SU-DHL-6 (cell line): ENCODE measurements around the gene SIAH2.

Experiments
- H2AFZ ChIP-seq: fragments of 200-600 bp; sonication (generic); 2 replicates; pipeline ENCODE4 v1.6.1; 2014; ENCODE audit warnings: low read depth, mild to moderate bottlenecking, moderate library complexity, mixed read lengths, antibody characterized with exemption, low read length; ENCODE audit not compliant: severe bottlenecking
- H3F3A ChIP-seq: fragments of 200-600 bp; shearing (Covaris generic); 2 replicates; pipeline ENCODE4 v1.6.0; 2016; ENCODE audit warnings: antibody characterized with exemption, mild to moderate bottlenecking; ENCODE audit not compliant: insufficient read depth
- H3K27ac ChIP-seq: fragments of 200-600 bp; sonication (generic); 2 replicates; pipeline ENCODE4 v1.5.1; 2016; ENCODE audit warnings: low read depth, mild to moderate bottlenecking, low read length, moderate library complexity, mixed read lengths
- H3K27me3 ChIP-seq: fragments of 200-600 bp; sonication (generic), shearing (Covaris generic); 2 replicates; pipeline ENCODE4 v1.6.0; 2014; ENCODE audit warnings: mild to moderate bottlenecking, low read length
- H3K36me3 ChIP-seq: fragments of 200-600 bp; sonication (generic); 2 replicates; pipeline ENCODE4 v1.6.1; 2014; ENCODE audit warnings: mild to moderate bottlenecking, low read length, mixed read lengths
- H3K4me2 ChIP-seq: fragments of 300-600, 200-600 bp; shearing (Covaris generic), sonication (generic); 2 replicates; pipeline ENCODE4 v1.6.0; 2014; ENCODE audit warnings: low read length, low read depth, mild to moderate bottlenecking; ENCODE audit not compliant: poor library complexity, severe bottlenecking
- H3K4me3 ChIP-seq: fragments of 200-600 bp; sonication (generic); 2 replicates; pipeline ENCODE4 v1.5.1; 2014; ENCODE audit warnings: antibody characterized with exemption, low read length, mild to moderate bottlenecking, mixed read lengths; ENCODE audit not compliant: insufficient read depth, poor library complexity, severe bottlenecking
- H3K79me2 ChIP-seq: fragments of 200-600 bp; sonication (generic); 2 replicates; pipeline ENCODE4 v1.6.1; 2014; ENCODE audit warnings: mild to moderate bottlenecking, low read length, moderate library complexity; ENCODE audit not compliant: insufficient read depth
- H3K9ac ChIP-seq: fragments of 200-600 bp; sonication (generic); 2 replicates; pipeline ENCODE4 v1.7.0; 2014; ENCODE audit warnings: mild to moderate bottlenecking, low read length
- H3K9me2 ChIP-seq: fragments of 200-600 bp; sonication (generic); replicated peaks from 2 replicates; pipeline ENCODE4 v1.6.1; 2014; ENCODE audit warnings: low read length; ENCODE audit not compliant: insufficient read depth
- H3K9me3 ChIP-seq: fragments of 200-600 bp; sonication (generic); 2 replicates; pipeline ENCODE4 v1.6.1; 2014; ENCODE audit warnings: low read length, mixed read lengths; ENCODE audit not compliant: insufficient read depth
- H4K20me1 ChIP-seq: fragments of 200-600 bp; sonication (generic); 2 replicates; pipeline ENCODE4 v1.6.1; 2014; ENCODE audit warnings: low read depth, mild to moderate bottlenecking, antibody characterized with exemption, low read length, moderate library complexity, mixed read lengths
- CTCF ChIP-seq: fragments of 200-600 bp; sonication (generic); IDR thresholded peaks from one replicate; pipeline ENCODE4 v1.5.1; 2017; ENCODE audit warnings: antibody characterized with exemption, mild to moderate bottlenecking, low read length, moderate library complexity; ENCODE audit not compliant: insufficient read depth, poor library complexity, severe bottlenecking
- EZH2phosphoT487 ChIP-seq: fragments of 200-600 bp; sonication (generic), shearing (Covaris generic); conservative IDR thresholded peaks from 2 replicates; pipeline ENCODE4 v1.6.1; 2018; ENCODE audit warnings: mild to moderate bottlenecking, antibody characterized with exemption, low read length, moderate library complexity, mixed read lengths

The SIAH2 gene

DNA sequence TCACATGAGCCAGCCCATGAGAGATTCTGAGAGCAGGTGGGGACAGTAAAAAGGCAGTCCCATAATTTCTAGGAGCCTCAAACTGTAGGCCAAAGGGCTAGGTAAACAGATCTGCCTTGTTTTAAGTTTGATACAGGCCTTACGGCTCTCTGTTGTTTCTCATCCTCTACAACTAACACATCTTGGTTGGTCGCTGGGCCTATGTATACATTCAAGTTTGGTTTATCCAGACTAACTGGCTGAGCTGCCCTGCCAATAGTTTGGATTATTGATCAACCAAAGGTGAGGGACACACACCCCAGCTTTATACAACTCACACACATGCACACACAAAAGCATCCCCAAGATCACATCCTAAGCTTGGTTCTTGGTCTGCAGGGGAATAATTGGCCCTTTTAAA is 3.0 kb downstream of the SIAH2 start:
- H3K79me2 ChIP-seq: peaks cover 67% of the 10 kb centered on the region
- peak overlapping the region; percentile 96; the same call in 1 of the 2 replicates for H3K27ac ChIP-seq

GRCh38 chr3:150759319-150759718 is 3.6 kb downstream of the SIAH2 start:
- Histone ChIP-seq H3F3A (peaks cover 15% of the 10 kb centered on the region), H3K4me3 (no peak overlapping the region), H3K9me3 (no peaks in the 10 kb centered on the region), H3K27me3 (no peaks in the 10 kb centered on the region), H3K79me2 (peaks cover 72% of the 10 kb centered on the region), H3K9ac (no peak overlapping the region), H3K27ac (no peak overlapping the region), H2AFZ (no peak overlapping the region), H3K36me3 (0 out of 2 replicates have a peak, but pooled peaks cover 2% of the 10 kb centered on the region), H3K4me2 (peak overlapping the region; percentile 91), H4K20me1 (peaks cover 14% of the 10 kb centered on the region; the same call in 1 of the 2 replicates), H3K9me2 (no peaks in the 10 kb centered on the region)
- TF ChIP-seq EZH2phosphoT487: no peak
- TF ChIP-seq CTCF: no peak

More for the DNA sequence above, 3.0 kb downstream of the SIAH2 start:
- peaks cover 22% of the 10 kb centered on the region for H3F3A ChIP-seq
- no peaks in the 10 kb centered on the region for H3K9me3 ChIP-seq
- TF ChIP-seq EZH2phosphoT487 (no peak), CTCF (no peak)
- 0 out of 2 replicates have a peak, but pooled peaks cover 2% of the 10 kb centered on the region for H3K36me3 ChIP-seq
- H4K20me1 ChIP-seq: peaks cover 11% of the 10 kb centered on the region; the same call in 1 of the 2 replicates
- peak overlapping the region; percentile 91 for H3K4me2 ChIP-seq
- no peak overlapping the region for H3K4me3 ChIP-seq
- no peaks in the 10 kb centered on the region for H3K27me3 ChIP-seq
- no peak overlapping the region for H2AFZ ChIP-seq
- H3K9ac ChIP-seq: no peak overlapping the region
- H3K9me2 ChIP-seq: no peaks in the 10 kb centered on the region

- H3K9me3 ChIP-seq: no peaks in the 10 kb centered on the region
- H3K79me2 ChIP-seq: peaks cover 88% of the 10 kb centered on the region
- no peak overlapping the region for H3K27ac ChIP-seq
- H4K20me1 ChIP-seq: peaks cover 14% of the 10 kb centered on the region; the same call in 1 of the 2 replicates
- no peaks in the 10 kb centered on the region for H3K9me2 ChIP-seq
- no peak overlapping the region for H3K9ac ChIP-seq
- no peaks in the 10 kb centered on the region for H3K27me3 ChIP-seq
- H3K4me2 ChIP-seq: no peak overlapping the region
- TF ChIP-seq EZH2phosphoT487 (no peak), CTCF (no peak)
- H3K4me3 ChIP-seq: no peak overlapping the region
- H2AFZ ChIP-seq: no peak overlapping the region
- H3F3A ChIP-seq: peaks cover 11% of the 10 kb centered on the region; the same call in 1 of the 2 replicates
- 0 out of 2 replicates have a peak, but pooled peaks cover 2% of the 10 kb centered on the region for H3K36me3 ChIP-seq
Observed at GRCh38 chr3:150757768-150758167, 5.2 kb downstream of the SIAH2 start.
